Subcutaneous abdominal adipose tissue (tissue), 5 donors: Measurements from ENCODE around the gene PLA2G4F.

ENCODE experiments used
- H3K27ac ChIP-seq: one replicate; pipeline ENCODE4 v1.7.0; 2013; ENCODE audit warnings: low read depth, mild to moderate bottlenecking, inconsistent platforms, low read length, moderate library complexity
- H3K27me3 ChIP-seq, 5 donors: one replicate each; pipeline ENCODE4 v1.7.0; 2013; ENCODE audit warnings: low read length in 5 of 5, inconsistent platforms in 1 of 5; ENCODE audit not compliant: control insufficient read depth in 5 of 5, insufficient read depth in 4 of 5
- H3K36me3 ChIP-seq, 5 donors: one replicate each; pipeline ENCODE4 v1.7.0; 2013; ENCODE audit warnings: low read length in 5 of 5; ENCODE audit not compliant: control insufficient read depth in 5 of 5, insufficient read depth in 5 of 5
- H3K4me1 ChIP-seq, 5 donors: one replicate each; pipeline ENCODE4 v1.7.0; 2013; ENCODE audit warnings: low read length in 5 of 5, mild to moderate bottlenecking in 3 of 5, moderate library complexity in 1 of 5; ENCODE audit not compliant: control insufficient read depth in 5 of 5, insufficient read depth in 5 of 5
- H3K4me3 ChIP-seq, 5 donors: one replicate each; pipeline ENCODE4 v1.7.0; 2013; ENCODE audit warnings: low read length in 5 of 5, low read depth in 1 of 5
- H3K9ac ChIP-seq, 5 donors: one replicate each; pipeline ENCODE4 v1.7.0; 2013; ENCODE audit warnings: low read length in 5 of 5, mild to moderate bottlenecking in 4 of 5, moderate library complexity in 3 of 5
- H3K9me3 ChIP-seq, 5 donors: one replicate each; pipeline ENCODE4 v1.7.0; 2013; ENCODE audit warnings: low read length in 5 of 5; ENCODE audit not compliant: control insufficient read depth in 5 of 5
- donor health status: healthy.
- donor health status: healthy.
- donor health status: healthy.
- donor health status: healthy.
- donor health status: healthy.

Gene PLA2G4F

GRCh38 chr15:42156243-42156922 lies at the start of gene PLA2G4F:
Gene PLA2G4F (minus strand): TSS chr15:42156636. CDS start chr15:42156549, 87 bp downstream.
- Histone ChIP-seq H3K9me3 (no peaks in the 10 kb centered on the region), H3K27ac (no peak within 1 kb of the TSS), H3K36me3 (peaks cover 4 to 29% (median 28%) of the 10 kb centered on the region in 5 donors), H3K27me3 (peaks cover 3 to 12% (median 7%) of the 10 kb centered on the region in 5 donors), H3K9ac (no peak within 1 kb of the TSS), H3K4me3 (no peak within 1 kb of the TSS), H3K4me1 (peaks cover 0 to 9% (median 0%) of the 10 kb centered on the region in 5 donors)

DNA sequence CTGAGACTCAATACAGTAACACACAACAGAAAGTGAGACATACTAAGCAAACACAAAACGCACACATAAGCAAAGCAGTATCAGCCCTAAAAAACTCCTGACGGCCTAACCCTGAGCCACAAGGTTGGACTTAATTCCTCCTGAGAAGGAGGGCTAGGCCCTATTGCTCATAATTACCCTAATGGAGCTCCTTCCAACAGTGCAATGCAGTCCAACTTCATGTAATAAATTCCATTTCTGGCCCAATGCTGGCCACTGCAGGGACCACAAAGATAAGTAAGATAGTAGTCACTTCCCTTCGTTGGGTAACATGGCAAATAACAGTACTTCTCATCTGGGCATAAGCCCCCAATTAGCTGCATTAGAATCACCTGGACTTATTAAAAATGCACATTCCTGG lies 47.5 kb upstream of the PLA2G4F start:
- H3K27me3 ChIP-seq, result no peaks in the 10 kb centered on the region
- H3K36me3 ChIP-seq, result peaks cover 5 to 14% (median 8%) of the 10 kb centered on the region in 5 donors
- H3K9me3 ChIP-seq, result no peaks in the 10 kb centered on the region
- peaks cover 7 to 24% (median 23%) of the 10 kb centered on the region in 5 donors for H3K4me1 ChIP-seq
- no peak overlapping the region for H3K4me3 ChIP-seq
- H3K9ac ChIP-seq, result no peak overlapping the region
- H3K27ac ChIP-seq, result no peak overlapping the region

DNA sequence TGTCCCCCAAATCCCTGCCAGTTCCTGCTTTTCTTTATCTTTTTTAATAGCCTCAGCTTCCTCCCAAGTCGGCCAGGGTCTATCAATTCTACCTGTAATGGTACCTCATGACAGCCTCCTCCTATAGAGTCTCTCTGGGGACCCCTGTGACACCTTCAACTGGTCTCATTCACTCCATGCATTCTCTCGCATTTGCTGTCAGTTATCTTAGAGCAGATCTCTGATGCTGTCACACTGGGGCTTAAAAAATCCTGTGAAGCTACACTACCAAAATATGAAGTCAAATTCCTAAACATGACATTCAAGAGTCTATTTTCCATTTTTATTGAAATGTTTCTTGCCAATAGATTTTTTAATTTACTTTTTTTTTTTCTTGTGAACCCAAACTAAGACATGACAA lies 46.2 kb upstream of the PLA2G4F start:
- Histone ChIP-seq H3K27me3 (no peaks in the 10 kb centered on the region), H3K4me1 (peaks cover 7 to 19% (median 17%) of the 10 kb centered on the region in 5 donors), H3K4me3 (no peak overlapping the region), H3K36me3 (peaks cover 5 to 26% (median 17%) of the 10 kb centered on the region in 5 donors), H3K9ac (no peak overlapping the region), H3K27ac (no peak overlapping the region), H3K9me3 (no peaks in the 10 kb centered on the region)

DNA sequence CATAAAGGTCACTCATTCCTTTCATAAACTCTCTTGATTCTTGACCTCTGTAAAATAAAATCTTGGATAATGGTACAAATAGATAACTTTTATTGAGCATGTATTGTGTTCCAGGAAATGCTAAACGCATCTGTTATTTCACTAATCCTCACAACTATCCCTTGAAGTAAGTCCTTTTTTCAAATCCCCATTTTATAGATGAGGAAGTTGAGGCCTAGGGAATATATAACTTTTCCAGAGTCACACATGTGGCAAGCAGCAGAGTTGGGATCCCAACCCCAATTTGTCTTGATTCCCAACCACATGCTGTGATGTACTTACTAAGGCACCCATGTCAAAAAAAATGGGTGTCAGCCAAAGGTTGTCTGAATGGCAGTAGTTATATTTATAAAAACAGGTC lies 45.4 kb upstream of the PLA2G4F start:
- no peaks in the 10 kb centered on the region for H3K27me3 ChIP-seq
- H3K4me1 ChIP-seq, result peaks cover 0 to 10% (median 8%) of the 10 kb centered on the region in 5 donors
- H3K9ac ChIP-seq, result peak overlapping the region in 1 of 5 donors; percentile 39
- H3K9me3 ChIP-seq, result no peaks in the 10 kb centered on the region
- peaks cover 5 to 28% (median 17%) of the 10 kb centered on the region in 5 donors for H3K36me3 ChIP-seq
- no peak overlapping the region for H3K27ac ChIP-seq
- H3K4me3 ChIP-seq, result no peak overlapping the region

DNA sequence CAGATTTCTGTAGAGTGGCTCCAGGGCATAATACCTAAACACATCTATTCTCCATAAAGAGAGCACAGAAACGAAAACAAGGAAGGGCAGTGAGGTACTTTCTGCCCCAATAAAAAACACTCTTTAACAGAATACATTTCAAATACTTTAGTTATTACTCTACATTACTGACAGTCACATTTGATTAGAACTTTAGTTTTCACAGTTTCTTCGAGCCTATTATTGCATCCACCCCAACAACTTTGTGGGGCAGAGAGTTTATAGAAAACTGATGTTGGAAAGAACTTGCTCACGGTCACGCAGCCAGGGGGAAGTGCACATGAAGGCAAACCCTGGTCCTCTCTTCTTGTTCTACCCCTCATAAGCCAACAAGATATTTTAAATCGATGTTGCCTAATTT lies 42.7 kb upstream of the PLA2G4F start:
- H3K36me3 ChIP-seq, result peaks cover 5 to 29% (median 20%) of the 10 kb centered on the region in 5 donors

GRCh38 chr15:42198516-42198915 lies 42.1 kb upstream of the PLA2G4F start:
- no peak overlapping the region for H3K4me3 ChIP-seq
- H3K9me3 ChIP-seq, result no peaks in the 10 kb centered on the region
- peaks cover 5 to 28% (median 20%) of the 10 kb centered on the region in 5 donors for H3K36me3 ChIP-seq
- no peaks in the 10 kb centered on the region for H3K4me1 ChIP-seq
- no peaks in the 10 kb centered on the region for H3K27me3 ChIP-seq
- H3K27ac ChIP-seq, result no peak overlapping the region
- H3K9ac ChIP-seq, result no peak overlapping the region

More for the DNA sequence above, 42.7 kb upstream of the PLA2G4F start:
- no peaks in the 10 kb centered on the region for H3K9me3 ChIP-seq
- no peak overlapping the region for H3K4me3 ChIP-seq
- no peaks in the 10 kb centered on the region for H3K27me3 ChIP-seq
- no peak overlapping the region for H3K9ac ChIP-seq
- H3K4me1 ChIP-seq, result peaks cover 0 to 3% (median 0%) of the 10 kb centered on the region in 5 donors
- H3K27ac ChIP-seq, result no peak overlapping the region

DNA sequence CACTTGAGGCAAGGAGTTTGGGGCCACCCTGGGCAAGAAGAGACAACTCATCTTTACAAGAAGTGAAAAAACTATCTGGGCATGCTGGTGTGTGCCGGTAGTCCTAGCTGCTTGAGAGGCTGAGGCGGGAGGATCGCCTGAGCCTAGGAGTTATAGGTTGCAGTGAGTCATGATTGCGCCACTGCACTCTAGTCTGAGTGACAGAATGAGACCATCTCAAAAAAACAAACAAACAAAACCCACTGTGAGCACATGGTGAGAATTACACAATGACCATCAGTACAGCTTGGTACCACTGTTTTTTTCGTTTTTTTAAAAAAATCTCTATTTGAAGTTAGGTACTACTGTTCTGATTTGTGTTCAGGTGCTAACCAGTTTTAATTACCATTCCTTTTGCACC lies 38.1 kb upstream of the PLA2G4F start:
- H3K27ac ChIP-seq, result no peak overlapping the region
- no peak overlapping the region for H3K9ac ChIP-seq
- H3K36me3 ChIP-seq, result peaks cover 21 to 50% (median 38%) of the 10 kb centered on the region in 5 donors
- H3K4me3 ChIP-seq, result no peak overlapping the region
- H3K9me3 ChIP-seq, result no peaks in the 10 kb centered on the region
- no peaks in the 10 kb centered on the region for H3K27me3 ChIP-seq
- H3K4me1 ChIP-seq, result no peaks in the 10 kb centered on the region

DNA sequence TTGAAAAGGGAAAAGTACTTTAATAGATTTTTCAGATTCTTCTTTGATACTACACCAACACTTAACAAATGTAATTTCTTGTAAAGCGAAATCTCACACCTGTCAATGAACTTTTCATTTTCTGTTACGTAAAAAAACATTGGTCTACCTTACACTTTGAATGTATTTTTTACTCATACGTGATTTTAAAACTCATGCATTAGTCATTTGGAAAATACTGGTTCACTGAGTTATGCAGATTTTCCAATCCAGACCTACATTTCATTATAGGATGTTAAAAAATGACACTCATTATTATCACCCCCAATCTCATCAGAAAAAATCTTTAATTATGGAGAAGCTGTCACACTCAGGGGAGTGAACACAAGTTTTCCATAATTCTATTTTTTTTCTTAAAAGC lies 36.9 kb upstream of the PLA2G4F start:
- Histone ChIP-seq H3K9ac (no peak overlapping the region), H3K9me3 (no peaks in the 10 kb centered on the region), H3K36me3 (peaks cover 25 to 50% (median 36%) of the 10 kb centered on the region in 5 donors), H3K27me3 (no peaks in the 10 kb centered on the region), H3K27ac (no peak overlapping the region), H3K4me1 (no peaks in the 10 kb centered on the region), H3K4me3 (no peak overlapping the region)

- H3K9me3 ChIP-seq, result no peaks in the 10 kb centered on the region
- H3K36me3 ChIP-seq, result peaks cover 37 to 61% (median 43%) of the 10 kb centered on the region in 5 donors
- H3K27ac ChIP-seq, result no peak overlapping the region
- H3K27me3 ChIP-seq, result no peaks in the 10 kb centered on the region
- no peaks in the 10 kb centered on the region for H3K4me1 ChIP-seq
- no peak overlapping the region for H3K4me3 ChIP-seq
- H3K9ac ChIP-seq, result no peak overlapping the region
Observed at GRCh38 chr15:42191610-42192346, 35.3 kb upstream of the PLA2G4F start.

DNA sequence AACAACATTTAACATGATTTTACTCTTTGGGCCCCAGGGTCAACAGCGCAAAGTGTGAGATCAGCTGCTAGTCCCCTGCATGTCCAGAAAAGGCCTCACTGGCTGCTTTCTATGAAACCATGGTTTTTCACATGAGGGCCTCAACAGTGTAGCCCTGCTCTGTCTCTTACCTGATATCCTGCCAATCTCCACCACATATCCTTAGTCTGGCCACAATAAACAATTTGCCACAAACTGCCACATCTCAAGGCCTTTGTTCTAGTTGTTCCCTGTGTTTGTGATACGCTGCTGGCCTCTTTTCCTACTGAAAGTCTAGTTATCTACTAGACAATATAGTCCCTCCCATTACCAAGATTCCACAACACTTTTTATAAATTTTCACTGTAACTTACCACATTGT lies 33.9 kb upstream of the PLA2G4F start:
- Histone ChIP-seq H3K4me3 (no peak overlapping the region), H3K27ac (no peak overlapping the region), H3K36me3 (peaks cover 46 to 75% (median 57%) of the 10 kb centered on the region in 5 donors), H3K9me3 (no peaks in the 10 kb centered on the region), H3K9ac (no peak overlapping the region), H3K27me3 (no peaks in the 10 kb centered on the region), H3K4me1 (no peaks in the 10 kb centered on the region)
